ENCODE data around the gene L3MBTL3. TPM values are rescaled to one million over a fixed set of nuclear protein-coding genes. Genes with fewer than 3 reads are reported as not detected.

Gene L3MBTL3
- total RNA-seq, 1 experiment from 2014 or later: 4.7 TPM

DNA sequence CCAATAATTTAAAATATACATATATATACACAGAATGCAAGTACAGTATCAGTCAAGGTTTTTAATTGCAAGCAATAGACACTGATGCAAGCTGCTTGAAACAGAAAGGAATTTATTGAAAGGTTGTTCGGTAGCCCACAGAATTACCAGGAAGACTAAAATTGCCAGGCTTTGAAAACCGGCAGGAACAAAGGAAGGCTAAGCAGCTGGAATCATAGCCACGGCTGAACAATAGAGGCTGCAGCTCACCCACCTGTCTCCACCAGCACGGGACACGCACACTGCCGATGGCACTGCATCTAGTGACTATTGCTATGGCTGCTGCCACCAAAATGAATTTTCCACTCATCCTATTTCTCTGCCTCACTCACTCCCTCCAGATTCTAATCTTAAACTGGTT, 22.0 kb upstream of the L3MBTL3 start:
- Histone ChIP-seq H2BK120ac (ENCODE audit: low read depth, low read length, poor library complexity, severe bottlenecking) (no peak overlapping the region), H4K5ac (ENCODE audit: insufficient read length, low read depth, low read length) (no peak overlapping the region), H3K23me2 (ENCODE audit: insufficient read length, low read depth, low read length, poor library complexity, severe bottlenecking) (no peaks in the 10 kb centered on the region), H3K79me1 (ENCODE audit: insufficient read depth, low read depth, low read length, poor library complexity, severe bottlenecking) (no peaks in the 10 kb centered on the region), H4K8ac (replicated peaks; ENCODE audit: insufficient read length, low read depth, low read length) (no peak overlapping the region), H3K4me2 (ENCODE audit: insufficient read depth, insufficient read length, low read length) (no peak overlapping the region), H4K91ac (ENCODE audit: insufficient read length, low read depth, low read length) (no peak overlapping the region), H3K4ac (ENCODE audit: low read depth, low read length) (no peak overlapping the region), H3T11ph (ENCODE audit: low read length) (no peak overlapping the region), H3K14ac (ENCODE audit: insufficient read depth, low read length) (no peak overlapping the region), H4K20me1 (ENCODE audit: control insufficient read depth, insufficient read depth, insufficient read length) (no peaks in the 10 kb centered on the region), H3K79me2 (ENCODE audit: insufficient read depth, low read length) (no peaks in the 10 kb centered on the region), H3K9ac (ENCODE audit: extremely low read depth, insufficient read length, low read length) (no peak overlapping the region), H2AK5ac (ENCODE audit: insufficient read length, low read length) (no peak overlapping the region), H2BK5ac (ENCODE audit: insufficient read length, low read length) (no peak overlapping the region), H3K56ac (ENCODE audit: insufficient read length, low read depth, low read length) (no peak overlapping the region), H3K23ac (ENCODE audit: insufficient read length, low read depth, low read length) (no peak overlapping the region), H2AFZ (ENCODE audit: low read length) (no peak overlapping the region), H3K27me3 (ENCODE audit: insufficient read depth, low read length) (no peaks in the 10 kb centered on the region), H3K18ac (ENCODE audit: insufficient read length, low read depth, low read length) (no peak overlapping the region), H3K9me3 (ENCODE audit: control insufficient read depth, low read depth, low read length) (no peaks in the 10 kb centered on the region), H3K4me1 (ENCODE audit: insufficient read depth, low read length) (peaks cover 5% of the 10 kb centered on the region), H2BK12ac (ENCODE audit: insufficient read length, low read depth, low read length) (no peak overlapping the region), H2BK20ac (ENCODE audit: low read depth, low read length, poor library complexity, severe bottlenecking) (no peak overlapping the region), H3K27ac (ENCODE audit: insufficient read length, low read depth, low read length) (no peak overlapping the region), H2BK15ac (ENCODE audit: low read depth, low read length) (no peak overlapping the region)
- H3K27ac Mint-ChIP-seq: no peak overlapping the region
- DNase-seq: no peak
- TF ChIP-seq, protein P1, sequence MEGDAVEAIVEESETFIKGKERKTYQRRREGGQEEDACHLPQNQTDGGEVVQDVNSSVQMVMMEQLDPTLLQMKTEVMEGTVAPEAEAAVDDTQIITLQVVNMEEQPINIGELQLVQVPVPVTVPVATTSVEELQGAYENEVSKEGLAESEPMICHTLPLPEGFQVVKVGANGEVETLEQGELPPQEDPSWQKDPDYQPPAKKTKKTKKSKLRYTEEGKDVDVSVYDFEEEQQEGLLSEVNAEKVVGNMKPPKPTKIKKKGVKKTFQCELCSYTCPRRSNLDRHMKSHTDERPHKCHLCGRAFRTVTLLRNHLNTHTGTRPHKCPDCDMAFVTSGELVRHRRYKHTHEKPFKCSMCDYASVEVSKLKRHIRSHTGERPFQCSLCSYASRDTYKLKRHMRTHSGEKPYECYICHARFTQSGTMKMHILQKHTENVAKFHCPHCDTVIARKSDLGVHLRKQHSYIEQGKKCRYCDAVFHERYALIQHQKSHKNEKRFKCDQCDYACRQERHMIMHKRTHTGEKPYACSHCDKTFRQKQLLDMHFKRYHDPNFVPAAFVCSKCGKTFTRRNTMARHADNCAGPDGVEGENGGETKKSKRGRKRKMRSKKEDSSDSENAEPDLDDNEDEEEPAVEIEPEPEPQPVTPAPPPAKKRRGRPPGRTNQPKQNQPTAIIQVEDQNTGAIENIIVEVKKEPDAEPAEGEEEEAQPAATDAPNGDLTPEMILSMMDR (conservative IDR thresholded peaks at IDR 0.05): no peak
- H3K9me3 Mint-ChIP-seq: no peaks in the 10 kb centered on the region
- WGBS (ENCODE audit: extremely low coverage, insufficient read length, low lambda C conversion rate): no CpG with 5 or more reads among the region's 6 CpGs
- H3K4me3 Mint-ChIP-seq: no peak overlapping the region
- H3K36me3 Mint-ChIP-seq (ENCODE audit: insufficient read depth in 1 of 3, low read depth in 3 of 3): no peaks in the 10 kb centered on the region
- H3K27me3 Mint-ChIP-seq (ENCODE audit: low read depth): no peaks in the 10 kb centered on the region
- H3K4me1 Mint-ChIP-seq: peaks cover 18 to 21% of the 10 kb centered on the region in 2 experiments
